Measurements from ENCODE around the gene CELA2A. TPM values are rescaled to one million over a fixed set of nuclear protein-coding genes. Genes with fewer than 3 reads are reported as not detected.

Gene CELA2A
- total and polyA plus RNA-seq, 8 donors, result 0.34 to 0.53 (median 0.49) TPM; not detected in 5

GRCh38 chr1:15420853-15421465, 35.6 kb upstream of the CELA2A start:
- ATAC-seq, result no peak

GRCh38 chr1:15422871-15423270, 33.7 kb upstream of the CELA2A start:
- H3K27ac ChIP-seq, result no peak overlapping the region
- no peak overlapping the region for H3K4me3 ChIP-seq
- no peak for ATAC-seq
- intact Hi-C loops (cut with DNase I), result no loop called here
- no peaks in the 10 kb centered on the region for H3K9me3 ChIP-seq
- peaks cover 0 to 57% of the 10 kb centered on the region in 2 donors for H3K36me3 ChIP-seq
- no peak for DNase-seq
- no peak for TF ChIP-seq CTCF (IDR thresholded peaks at IDR 0.05)
- no peaks in the 10 kb centered on the region for H3K27me3 ChIP-seq
- H3K4me1 ChIP-seq, result peaks cover 0 to 90% of the 10 kb centered on the region in 2 donors

More at GRCh38 chr1:15420853-15421465, 35.6 kb upstream of the CELA2A start:
- H3K9me3 ChIP-seq, result no peaks in the 10 kb centered on the region
- intact Hi-C loops (cut with DNase I), result no loop called here
- H3K4me1 ChIP-seq, result peaks cover 11 to 90% of the 10 kb centered on the region in 2 donors
- H3K4me3 ChIP-seq, result no peak overlapping the region
- H3K36me3 ChIP-seq, result peaks cover 0 to 37% of the 10 kb centered on the region in 2 donors
- DNase-seq, result no peak
- peak in 1 of 2 donors; percentile 3 for TF ChIP-seq CTCF (IDR thresholded peaks at IDR 0.05)
- H3K27me3 ChIP-seq, result no peaks in the 10 kb centered on the region
- H3K27ac ChIP-seq, result peak overlapping the region in 1 of 2 donors; percentile 41

GRCh38 chr1:15423355-15424077, 33.0 kb upstream of the CELA2A start:
- no peak for TF ChIP-seq CTCF (IDR thresholded peaks at IDR 0.05)
- H3K36me3 ChIP-seq, result peaks cover 0 to 63% of the 10 kb centered on the region in 2 donors
- intact Hi-C loops (cut with DNase I), result no loop called here
- H3K4me3 ChIP-seq, result no peak overlapping the region
- DNase-seq, result no peak
- ATAC-seq, result no peak
- H3K27me3 ChIP-seq, result no peaks in the 10 kb centered on the region
- H3K9me3 ChIP-seq, result no peaks in the 10 kb centered on the region
- H3K27ac ChIP-seq, result no peak overlapping the region
- peaks cover 0 to 91% of the 10 kb centered on the region in 2 donors for H3K4me1 ChIP-seq

- peaks cover 0 to 91% of the 10 kb centered on the region in 2 donors for H3K4me1 ChIP-seq
- TF ChIP-seq CTCF (IDR thresholded peaks at IDR 0.05), result no peak
- intact Hi-C loops (cut with DNase I), result no loop called here
- peak overlapping the region; percentile 23 to 53 for H3K27ac ChIP-seq
- H3K9me3 ChIP-seq, result no peaks in the 10 kb centered on the region
- no peak overlapping the region for H3K4me3 ChIP-seq
- peaks cover 0 to 70% of the 10 kb centered on the region in 2 donors for H3K36me3 ChIP-seq
- peak; percentile 91 for ATAC-seq
- H3K27me3 ChIP-seq, result no peaks in the 10 kb centered on the region
- peak in 2 of 4 donors; percentile 49 to 71 for DNase-seq
These were observed 32.3 kb upstream of the CELA2A start for GRCh38 chr1:15424146-15424667.

GRCh38 chr1:15424981-15425380, 31.6 kb upstream of the CELA2A start:
- H3K36me3 ChIP-seq, result peaks cover 0 to 75% of the 10 kb centered on the region in 2 donors
- ATAC-seq (no peak), DNase-seq (no peak)
- no peak for TF ChIP-seq CTCF (IDR thresholded peaks at IDR 0.05)
- no peaks in the 10 kb centered on the region for H3K9me3 ChIP-seq
- no peaks in the 10 kb centered on the region for H3K27me3 ChIP-seq
- no peak overlapping the region for H3K4me3 ChIP-seq
- H3K27ac ChIP-seq, result no peak overlapping the region
- intact Hi-C loops (cut with DNase I), result no loop called here
- H3K4me1 ChIP-seq, result peaks cover 0 to 91% of the 10 kb centered on the region in 2 donors

Data from left lung (tissue), 10 donors.